C4-2B (cell line): ENCODE measurements around the gene SP110.

Experiments
- ZFX ChIP-seq: fragments of 450-650 bp; IDR thresholded peaks from 2 replicates; pipeline ENCODE4 v1.6.1; 2017
- TF ChIP-seq, protein P1 (sequence below): fragments of 450-650 bp; conservative IDR thresholded peaks from 2 replicates; pipeline ENCODE4 v1.5.1; 2017; ENCODE audit warnings: mild to moderate bottlenecking

DNA sequence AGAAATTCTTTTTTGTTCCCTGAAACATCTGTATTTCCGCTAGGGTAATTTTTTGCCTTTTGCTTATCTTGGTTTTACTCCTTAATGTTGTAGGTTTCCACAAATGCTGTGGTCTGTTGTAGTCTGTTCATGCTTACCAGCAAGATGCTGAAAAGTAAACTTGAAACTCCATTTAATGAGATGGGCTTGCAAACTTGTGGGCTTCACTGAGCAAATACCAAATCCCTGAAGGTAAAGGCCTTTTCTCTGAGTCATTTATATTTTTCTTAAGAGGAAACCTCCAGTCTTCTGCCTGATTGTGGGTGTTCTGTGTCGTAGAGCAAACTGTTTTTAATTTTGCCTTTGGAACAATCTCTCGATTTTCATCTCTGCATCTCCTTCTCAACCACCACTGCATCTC lies 15.1 kb upstream of the SP110 start:
- TF ChIP-seq, protein P1, sequence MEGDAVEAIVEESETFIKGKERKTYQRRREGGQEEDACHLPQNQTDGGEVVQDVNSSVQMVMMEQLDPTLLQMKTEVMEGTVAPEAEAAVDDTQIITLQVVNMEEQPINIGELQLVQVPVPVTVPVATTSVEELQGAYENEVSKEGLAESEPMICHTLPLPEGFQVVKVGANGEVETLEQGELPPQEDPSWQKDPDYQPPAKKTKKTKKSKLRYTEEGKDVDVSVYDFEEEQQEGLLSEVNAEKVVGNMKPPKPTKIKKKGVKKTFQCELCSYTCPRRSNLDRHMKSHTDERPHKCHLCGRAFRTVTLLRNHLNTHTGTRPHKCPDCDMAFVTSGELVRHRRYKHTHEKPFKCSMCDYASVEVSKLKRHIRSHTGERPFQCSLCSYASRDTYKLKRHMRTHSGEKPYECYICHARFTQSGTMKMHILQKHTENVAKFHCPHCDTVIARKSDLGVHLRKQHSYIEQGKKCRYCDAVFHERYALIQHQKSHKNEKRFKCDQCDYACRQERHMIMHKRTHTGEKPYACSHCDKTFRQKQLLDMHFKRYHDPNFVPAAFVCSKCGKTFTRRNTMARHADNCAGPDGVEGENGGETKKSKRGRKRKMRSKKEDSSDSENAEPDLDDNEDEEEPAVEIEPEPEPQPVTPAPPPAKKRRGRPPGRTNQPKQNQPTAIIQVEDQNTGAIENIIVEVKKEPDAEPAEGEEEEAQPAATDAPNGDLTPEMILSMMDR, result no peak
- no peak for TF ChIP-seq ZFX
